ENCODE data around the gene IL19. TPM values are rescaled to one million over a fixed set of nuclear protein-coding genes. Genes with fewer than 3 reads are reported as not detected.

Gene IL19
- total and polyA plus RNA-seq, 2 of the 13 experiments (the other 11 are each of a cell fraction or from before 2014, with no cell fraction given): not detected

GRCh38 chr1:206737729-206738201 lies 32.8 kb upstream of the IL19 start:
- H3K79me2 ChIP-seq (ENCODE audit: insufficient read depth, low read length): no peaks in the 10 kb centered on the region
- H3K27ac ChIP-seq (ENCODE audit: extremely low read length, insufficient read depth, low read length): no peak overlapping the region
- H4K20me1 ChIP-seq (ENCODE audit: insufficient read depth, low read length): no peaks in the 10 kb centered on the region
- TF ChIP-seq SRSF9 (IDR thresholded peaks at IDR 0.05; ENCODE audit: borderline replicate concordance, insufficient read depth, low read depth, low read length, poor library complexity, severe bottlenecking): no peak
- TF ChIP-seq PAF1 (CRISPR knock-in tag; IDR thresholded peaks at IDR 0.05): 0 out of 2 replicates have a peak, but pooled peaks have one; percentile 35
- TF ChIP-seq ZNF30 (CRISPR knock-in tag; IDR thresholded peaks at IDR 0.05): no peak
- no peak overlapping the region for H3K9ac ChIP-seq (ENCODE audit: insufficient read depth, low read depth, low read length)
- DNase-seq (ENCODE audit: low spot score) (no peak), ATAC-seq (no peak), FAIRE-seq (no peak)
- no peaks in the 10 kb centered on the region for H3K9me3 ChIP-seq (ENCODE audit: low read length)
- ChIA-PET POLR2A (no interaction called here), CTCF (ENCODE audit: low intra/inter-chr PET ratio, low total read pairs) (no interaction called here)
- no peak overlapping the region for H2AFZ ChIP-seq (ENCODE audit: low read length)
- in situ Hi-C loops (cut with HindIII; ENCODE audit: extremely low pct_ligation_motif_present, low pct_unique_long_range_greater_than_20kb) (loop anchor here (5.0 to 10.0 kb wide), 2 partner anchors 175 to 247 kb away; no protein-coding TSS in a partner anchor), intact Hi-C loops (cut with micrococcal nuclease; ENCODE audit: unreplicated experiment) (loop anchor here (10.0 kb wide), 1 partner anchor 337 kb away; no protein-coding TSS in a partner anchor)
- no peak overlapping the region for H3K4me2 ChIP-seq (ENCODE audit: low read depth, low read length)
- peaks cover 0 to 5% of the 10 kb centered on the region in 2 experiments; a peak in 1 of 5 replicates for H3K27me3 ChIP-seq (ENCODE audit: control insufficient read depth in 1 of 2, insufficient read depth in 2 of 2, low read length in 2 of 2)
- no TSS peak for BruUV-seq (replicated peaks)
- 48% methylated on average over 3 of the region's 3 CpGs for WGBS (ENCODE audit: low lambda C conversion rate)
- no peaks in the 10 kb centered on the region for H3K4me1 ChIP-seq (ENCODE audit: insufficient read depth, low read length)
- H3K4me3 ChIP-seq (replicated peaks in 1 of 3; ENCODE audit: insufficient read depth in 1 of 3, low read depth in 2 of 3, low read length in 3 of 3): no peak overlapping the region
- peaks cover 3 to 5% of the 10 kb centered on the region in 2 experiments; a peak in 3 of 5 replicates for H3K36me3 ChIP-seq (replicated peaks in 1 of 2; ENCODE audit: control insufficient read depth in 1 of 2, insufficient read depth in 2 of 2, low read length in 2 of 2)

GRCh38 chr1:206738370-206739366 lies 31.9 kb upstream of the IL19 start:
- no peaks in the 10 kb centered on the region for H3K4me1 ChIP-seq (ENCODE audit: insufficient read depth, low read length)
- no peak overlapping the region for H3K9ac ChIP-seq (ENCODE audit: insufficient read depth, low read depth, low read length)
- POLR2A ChIA-PET: no interaction called here
- in situ Hi-C loops (cut with HindIII; ENCODE audit: extremely low pct_ligation_motif_present, low pct_unique_long_range_greater_than_20kb) (loop anchor here (5.0 to 10.0 kb wide), 2 partner anchors 174 to 246 kb away; no protein-coding TSS in a partner anchor), intact Hi-C loops (cut with micrococcal nuclease; ENCODE audit: unreplicated experiment) (loop anchor here (10.0 kb wide), 1 partner anchor 336 kb away; no protein-coding TSS in a partner anchor)
- no peak overlapping the region for H3K4me3 ChIP-seq (replicated peaks in 1 of 3; ENCODE audit: insufficient read depth in 1 of 3, low read depth in 2 of 3, low read length in 3 of 3)
- no TSS peak for BruUV-seq (replicated peaks)
- FAIRE-seq: no peak
- H4K20me1 ChIP-seq (ENCODE audit: insufficient read depth, low read length): no peaks in the 10 kb centered on the region
- H3K79me2 ChIP-seq (ENCODE audit: insufficient read depth, low read length): no peaks in the 10 kb centered on the region
- 52% methylated on average over 3 of the region's 3 CpGs for WGBS (ENCODE audit: low lambda C conversion rate)
- H3K36me3 ChIP-seq (replicated peaks in 1 of 2; ENCODE audit: control insufficient read depth in 1 of 2, insufficient read depth in 2 of 2, low read length in 2 of 2): no peaks in the 10 kb centered on the region; a peak in 1 of 5 replicates
- H2AFZ ChIP-seq (ENCODE audit: low read length): no peak overlapping the region
- H3K27me3 ChIP-seq (ENCODE audit: control insufficient read depth in 1 of 2, insufficient read depth in 2 of 2, low read length in 2 of 2): peaks cover 0 to 5% of the 10 kb centered on the region in 2 experiments; a peak in 1 of 5 replicates
- CTCF ChIA-PET (ENCODE audit: low intra/inter-chr PET ratio, low total read pairs): no interaction called here
- H3K4me2 ChIP-seq (ENCODE audit: low read depth, low read length): no peak overlapping the region
- no peaks in the 10 kb centered on the region for H3K9me3 ChIP-seq (ENCODE audit: low read length)
- H3K27ac ChIP-seq (ENCODE audit: extremely low read length, insufficient read depth, low read length): no peak overlapping the region
- peak; percentile 9; the same call in 2 of the 3 replicates for ATAC-seq
- peak; percentile 17 for DNase-seq (ENCODE audit: low spot score)
- peak; percentile 68 for TF ChIP-seq NR2F6 (IDR thresholded peaks at IDR 0.05)
- no peak for TF ChIP-seq NR2F6 (CRISPR knock-in tag; IDR thresholded peaks at IDR 0.05)
- TF ChIP-seq ZNF570 (CRISPR knock-in tag; IDR thresholded peaks at IDR 0.05; ENCODE audit: borderline replicate concordance): no peak
- peak; percentile 24; the same call in 1 of the 2 replicates for TF ChIP-seq CTCF (CRISPR knock-in tag; IDR thresholded peaks at IDR 0.05)
- no peak for TF ChIP-seq AKNA (CRISPR knock-in tag; IDR thresholded peaks at IDR 0.05; ENCODE audit: borderline replicate concordance)
- TF ChIP-seq XRCC5 (optimal IDR thresholded peaks at IDR 0.05; ENCODE audit: low read length): no peak
